Neural cell (in vitro differentiated cells): ENCODE measurements around the gene GLS. TPM values are rescaled to one million over a fixed set of nuclear protein-coding genes. Genes with fewer than 3 reads are reported as not detected.

Source experiments
- H2AFZ ChIP-seq: fragments of 200-600, 300-800 bp; sonication (generic), shearing (Covaris generic); 2 replicates; pipeline ENCODE4 v1.6.0; 2014; ENCODE audit warnings: low read depth, mild to moderate bottlenecking, antibody characterized with exemption, low read length, moderate library complexity
- H3F3A ChIP-seq: fragments of 200-600 bp; shearing (Covaris generic); 2 replicates; pipeline ENCODE4 v1.6.1; 2016; ENCODE audit warnings: mild to moderate bottlenecking, moderate library complexity, mixed read lengths, antibody characterized with exemption, low read length; ENCODE audit not compliant: insufficient read depth, poor library complexity, severe bottlenecking
- H3K27ac ChIP-seq: fragments of 200-600, 300-800 bp; sonication (generic), shearing (Covaris generic); 2 replicates; pipeline ENCODE4 v1.5.1; 2014; ENCODE audit warnings: mild to moderate bottlenecking, low read length, moderate library complexity
- H3K27me3 ChIP-seq: fragments of 300-800, 200-600 bp; sonication (generic), shearing (Covaris generic); 2 replicates; pipeline ENCODE4 v1.6.0; 2014; ENCODE audit warnings: mild to moderate bottlenecking, low read depth, low read length, moderate library complexity; ENCODE audit not compliant: insufficient read depth
- H3K36me3 ChIP-seq: fragments of 300-800, 200-600 bp; sonication (generic), shearing (Covaris generic); 2 replicates; pipeline ENCODE4 v1.5.1; 2014; ENCODE audit warnings: mild to moderate bottlenecking, antibody characterized with exemption, low read length, moderate library complexity; ENCODE audit not compliant: insufficient read depth
- H3K4me2 ChIP-seq: fragments of 300-800, 200-600 bp; sonication (generic), shearing (Covaris generic); 2 replicates; pipeline ENCODE4 v1.6.0; 2014; ENCODE audit warnings: mild to moderate bottlenecking, low read length
- H3K4me3 ChIP-seq: fragments of 300-800, 200-600 bp; sonication (generic), shearing (Covaris generic); 2 replicates; pipeline ENCODE4 v1.5.1; 2014; ENCODE audit warnings: mild to moderate bottlenecking, low read length, moderate library complexity
- H3K79me2 ChIP-seq: fragments of 200-600 bp; shearing (Covaris generic); replicated peaks from 2 replicates; pipeline ENCODE4 v1.6.0; 2014; ENCODE audit warnings: mild to moderate bottlenecking, low read length, moderate library complexity; ENCODE audit not compliant: insufficient read depth
- H3K9ac ChIP-seq: fragments of 300-800, 200-600 bp; sonication (generic), shearing (Covaris generic); 2 replicates; pipeline ENCODE4 v1.6.1; 2016; ENCODE audit warnings: mild to moderate bottlenecking, low read length, mixed read lengths
- H3K9me2 ChIP-seq: fragments of 200-600 bp; shearing (Covaris generic); 2 replicates; pipeline ENCODE4 v1.6.1; 2016; ENCODE audit warnings: mild to moderate bottlenecking, low read length, mixed read lengths; ENCODE audit not compliant: insufficient read depth
- H3K9me3 ChIP-seq: fragments of 200-600, 300-800 bp; sonication (generic), shearing (Covaris generic); 2 replicates; pipeline ENCODE4 v1.6.1; 2016; ENCODE audit warnings: mild to moderate bottlenecking, mixed run types, low read length, moderate library complexity, mixed read lengths
- H4K20me1 ChIP-seq: fragments of 200-600 bp; shearing (Covaris generic); 2 replicates; pipeline ENCODE4 v1.6.1; 2016; ENCODE audit warnings: mild to moderate bottlenecking, mixed run types; ENCODE audit not compliant: insufficient read depth
- CTCF ChIP-seq: fragments of 450-650 bp; IDR thresholded peaks from 2 replicates; pipeline ENCODE4 v1.5.1; 2014; ENCODE audit warnings: antibody characterized with exemption, mild to moderate bottlenecking, moderate library complexity; ENCODE audit not compliant: poor library complexity, severe bottlenecking
- EP300 ChIP-seq: fragments of 450-650 bp; conservative IDR thresholded peaks from 2 replicates; pipeline ENCODE4 v1.6.1; 2014; ENCODE audit warnings: antibody characterized with exemption, mild to moderate bottlenecking, moderate library complexity; ENCODE audit not compliant: poor library complexity, severe bottlenecking
- EZH2 ChIP-seq: fragments of 200-600, 300-800 bp; shearing (Covaris generic), sonication (generic); IDR thresholded peaks from 2 replicates; pipeline ENCODE4 v1.6.1; 2014; ENCODE audit warnings: antibody characterized with exemption, low read length, borderline replicate concordance, mild to moderate bottlenecking; ENCODE audit not compliant: insufficient read depth, poor library complexity, severe bottlenecking
- MXI1 ChIP-seq: fragments of 450-650 bp; conservative IDR thresholded peaks from 2 replicates; pipeline ENCODE4 v1.6.1; 2014; ENCODE audit warnings: antibody characterized with exemption, mild to moderate bottlenecking; ENCODE audit not compliant: poor library complexity, severe bottlenecking
- POLR2AphosphoS5 ChIP-seq: IDR thresholded peaks from 2 replicates; pipeline ENCODE4 v1.6.1; 2012
- RAD21 ChIP-seq: fragments of 450-650 bp; conservative IDR thresholded peaks from 2 replicates; pipeline ENCODE4 v1.6.1; 2014; ENCODE audit warnings: antibody characterized with exemption, mild to moderate bottlenecking, moderate library complexity
- REST ChIP-seq: IDR thresholded peaks from 2 replicates; pipeline ENCODE4 v1.6.1; 2012; ENCODE audit warnings: borderline replicate concordance
- SMC3 ChIP-seq: fragments of 450-650 bp; conservative IDR thresholded peaks from 2 replicates; pipeline ENCODE4 v1.6.1; 2014; ENCODE audit warnings: antibody characterized with exemption, mild to moderate bottlenecking, moderate library complexity; ENCODE audit not compliant: poor library complexity
- TAF1 ChIP-seq: IDR thresholded peaks from 2 replicates; pipeline ENCODE4 v1.6.1; 2012; ENCODE audit warnings: low read depth
- polyA plus RNA-seq: library from polyadenylated mRNA; depleted of rRNA; stranded (reverse); fragments of >200 nt; gene quantifications from 2 replicates; pipeline ENCODE4 v1.2.3, GENCODE V29; 2014

GLS gene
- polyA plus RNA-seq, 1 donor from 2014 or later, result 90.2 TPM

GRCh38 chr2:190922376-190922775 lies 41.8 kb downstream of the GLS start:
- Histone ChIP-seq H3F3A (no peaks in the 10 kb centered on the region), H2AFZ (no peak overlapping the region), H3K4me2 (no peak overlapping the region), H3K79me2 (no peaks in the 10 kb centered on the region), H4K20me1 (no peaks in the 10 kb centered on the region), H3K9me3 (no peaks in the 10 kb centered on the region), H3K27ac (no peak overlapping the region), H3K4me3 (no peak overlapping the region), H3K9me2 (no peaks in the 10 kb centered on the region), H3K9ac (no peak overlapping the region), H3K27me3 (no peaks in the 10 kb centered on the region), H3K36me3 (peaks cover 6% of the 10 kb centered on the region)
- TF ChIP-seq SMC3 (no peak), REST (no peak), CTCF (no peak), POLR2AphosphoS5 (no peak), TAF1 (no peak), MXI1 (no peak), RAD21 (no peak), EP300 (no peak), EZH2 (no peak)

GRCh38 chr2:190927301-190927700 lies 46.7 kb downstream of the GLS start:
- Histone ChIP-seq H4K20me1 (no peaks in the 10 kb centered on the region), H3K36me3 (peaks cover 5% of the 10 kb centered on the region), H3F3A (no peaks in the 10 kb centered on the region), H3K79me2 (no peaks in the 10 kb centered on the region), H3K4me2 (no peak overlapping the region), H3K27ac (no peak overlapping the region), H3K9ac (no peak overlapping the region), H2AFZ (no peak overlapping the region), H3K9me2 (no peaks in the 10 kb centered on the region), H3K9me3 (no peaks in the 10 kb centered on the region), H3K4me3 (no peak overlapping the region), H3K27me3 (no peaks in the 10 kb centered on the region)
- TF ChIP-seq MXI1 (no peak), SMC3 (no peak), POLR2AphosphoS5 (no peak), EP300 (no peak), TAF1 (no peak), EZH2 (no peak)
